Activated CD8-positive, alpha-beta T cell treated with anti-CD3 and anti-CD28 coated beads for 36 hours (primary cell): Measurements from ENCODE around the gene SRBD1. TPM values are rescaled to one million over a fixed set of nuclear protein-coding genes. Genes with fewer than 3 reads are reported as not detected.

Source experiments
- ATAC-seq: fragments of 200-7000 bp; cut with Tn5 transposase; one replicate; pipeline ENCODE4 v1.10.0; 2021; ENCODE audit warnings: mild to moderate bottlenecking, moderate library complexity
- CTCF ChIA-PET: fragments of 350-600 bp; sonication (Branson Sonifier 250); formaldehyde crosslinking; loops from one replicate; lab custom pipeline; 2021; ENCODE audit warnings: antibody characterized with exemption; lab: Charles Lee
- POLR2A ChIA-PET: fragments of 350-600 bp; sonication (Branson Sonifier 250); formaldehyde crosslinking; loops from one replicate; lab custom pipeline; 2021; ENCODE audit warnings: antibody characterized with exemption; lab: Charles Lee
- DNase-seq: peaks from one replicate; pipeline ENCODE4 v3.0.0-alpha.2; 2020
- H3K27ac Mint-ChIP-seq: one replicate; pipeline ENCODE4 v1.8.0; 2021; ENCODE audit warnings: mild to moderate bottlenecking, mixed read lengths
- H3K27me3 Mint-ChIP-seq: one replicate; pipeline ENCODE4 v1.8.0; 2021; ENCODE audit warnings: mixed read lengths
- H3K36me3 Mint-ChIP-seq: one replicate; pipeline ENCODE4 v1.8.0; 2021; ENCODE audit warnings: low read depth, mixed read lengths
- H3K4me1 Mint-ChIP-seq: one replicate; pipeline ENCODE4 v1.8.0; 2021; ENCODE audit warnings: low read depth, mixed read lengths
- H3K4me3 Mint-ChIP-seq: one replicate; pipeline ENCODE4 v1.8.0; 2021; ENCODE audit warnings: mild to moderate bottlenecking, moderate library complexity, mixed read lengths
- H3K9me3 Mint-ChIP-seq: one replicate; pipeline ENCODE4 v1.8.0; 2021; ENCODE audit warnings: mixed read lengths
- CTCF ChIP-seq: fragments of 200-600 bp; IDR thresholded peaks from one replicate; pipeline ENCODE4 v1.8.0; 2022; ENCODE audit warnings: antibody characterized with exemption, mild to moderate bottlenecking
- intact Hi-C: fragments of 100-400 bp; cut with micrococcal nuclease; formaldehyde crosslinking; loops from one replicate; pipeline ENCODE4 v1.10.0; 2022
- total RNA-seq, 2 experiments: library from RNA; stranded (reverse); gene quantifications; one replicate each; pipeline ENCODE4 v1.2.3, GENCODE V29; 2021

Gene SRBD1
- total RNA-seq, 2 experiments from 2014 or later: 14.8 to 21.7 TPM

GRCh38 chr2:45394842-45395241 is 216.2 kb downstream of the SRBD1 start:
- no peak overlapping the region for H3K4me3 Mint-ChIP-seq
- no peaks in the 10 kb centered on the region for H3K9me3 Mint-ChIP-seq
- CTCF ChIA-PET: no interaction called here
- ATAC-seq (no peak), DNase-seq (no peak)
- intact Hi-C loops: no loop called here
- no peak for TF ChIP-seq CTCF
- H3K27me3 Mint-ChIP-seq: no peaks in the 10 kb centered on the region
- no peak overlapping the region for H3K27ac Mint-ChIP-seq
- H3K36me3 Mint-ChIP-seq: peaks cover 29% of the 10 kb centered on the region
- no peaks in the 10 kb centered on the region for H3K4me1 Mint-ChIP-seq
- POLR2A ChIA-PET: no interaction called here

- no peaks in the 10 kb centered on the region for H3K27me3 Mint-ChIP-seq
- H3K9me3 Mint-ChIP-seq: no peaks in the 10 kb centered on the region
- ChIA-PET POLR2A (no interaction called here), CTCF (no interaction called here)
- H3K4me3 Mint-ChIP-seq: no peak overlapping the region
- TF ChIP-seq CTCF: no peak
- peaks cover 34% of the 10 kb centered on the region for H3K36me3 Mint-ChIP-seq
- H3K27ac Mint-ChIP-seq: no peak overlapping the region
- no peaks in the 10 kb centered on the region for H3K4me1 Mint-ChIP-seq
- intact Hi-C loops: no loop called here
- no peak for ATAC-seq
- DNase-seq: no peak
Observed at GRCh38 chr2:45394216-45394615, 216.9 kb downstream of the SRBD1 start.

- ATAC-seq (no peak), DNase-seq (no peak)
- Mint-ChIP-seq H3K4me3 (no peak overlapping the region), H3K27ac (no peak overlapping the region), H3K4me1 (no peaks in the 10 kb centered on the region), H3K27me3 (no peaks in the 10 kb centered on the region), H3K9me3 (no peaks in the 10 kb centered on the region), H3K36me3 (peaks cover 47% of the 10 kb centered on the region)
- ChIA-PET CTCF (no interaction called here), POLR2A (no interaction called here)
- intact Hi-C loops: no loop called here
- TF ChIP-seq CTCF: no peak
Observed at GRCh38 chr2:45391866-45392265, 219.2 kb downstream of the SRBD1 start.

GRCh38 chr2:45390861-45391260 is 220.2 kb downstream of the SRBD1 start:
- Mint-ChIP-seq H3K27ac (no peak overlapping the region), H3K9me3 (no peaks in the 10 kb centered on the region), H3K27me3 (no peaks in the 10 kb centered on the region), H3K36me3 (peaks cover 47% of the 10 kb centered on the region), H3K4me3 (no peak overlapping the region), H3K4me1 (no peaks in the 10 kb centered on the region)
- DNase-seq (no peak), ATAC-seq (no peak)
- CTCF ChIA-PET: interaction anchor here (0.8 kb wide), 1 partner anchor 9 kb away, joined by 3 read pairs; no protein-coding TSS in a partner anchor
- intact Hi-C loops: no loop called here
- TF ChIP-seq CTCF: no peak
- POLR2A ChIA-PET: no interaction called here

GRCh38 chr2:45390441-45390840 is 220.6 kb downstream of the SRBD1 start:
- no peak for DNase-seq
- ChIA-PET CTCF (interaction anchor here (0.8 kb wide), 1 partner anchor 10 kb away, joined by 3 read pairs; no protein-coding TSS in a partner anchor), POLR2A (no interaction called here)
- peaks cover 47% of the 10 kb centered on the region for H3K36me3 Mint-ChIP-seq
- no peaks in the 10 kb centered on the region for H3K4me1 Mint-ChIP-seq
- intact Hi-C loops: no loop called here
- H3K9me3 Mint-ChIP-seq: no peaks in the 10 kb centered on the region
- TF ChIP-seq CTCF: no peak
- H3K27ac Mint-ChIP-seq: no peak overlapping the region
- no peak overlapping the region for H3K4me3 Mint-ChIP-seq
- no peaks in the 10 kb centered on the region for H3K27me3 Mint-ChIP-seq
- ATAC-seq: no peak
